Fibroblast of lung (primary cell): ENCODE data around the gene EEIG1. TPM values are rescaled to one million over a fixed set of nuclear protein-coding genes. Genes with fewer than 3 reads are reported as not detected.
A peak's percentile ranks its signal among the peaks of the same experiment; 100 is the strongest.

ENCODE experiments used
- DNase-seq, 2 donors: peaks; one replicate each; pipeline versions ENCODE4 v3.0.0 to v3.0.0-alpha.2; 2010; ENCODE audit warnings: low read depth in 2 of 2
- H2AFZ ChIP-seq: 2 replicates; pipeline ENCODE4 v1.5.1; 2012; ENCODE audit warnings: low read length, control low read depth, inconsistent platforms
- H3K27ac ChIP-seq: 2 replicates; pipeline ENCODE4 v1.5.1; 2011; ENCODE audit warnings: low read length, control low read depth; ENCODE audit not compliant: insufficient read depth
- H3K27me3 ChIP-seq: 2 replicates; pipeline ENCODE4 v1.5.1; 2011; ENCODE audit warnings: mild to moderate bottlenecking, low read length; ENCODE audit not compliant: control insufficient read depth, insufficient read depth
- H3K36me3 ChIP-seq: 2 replicates; pipeline ENCODE4 v1.5.1; 2011; ENCODE audit warnings: low read length; ENCODE audit not compliant: control insufficient read depth, insufficient read depth
- H3K4me1 ChIP-seq: 2 replicates; pipeline ENCODE4 v1.5.1; 2011; ENCODE audit warnings: low read length; ENCODE audit not compliant: control insufficient read depth, insufficient read depth; ENCODE audit errors: extremely low read depth
- H3K4me2 ChIP-seq: 2 replicates; pipeline ENCODE4 v1.5.1; 2011; ENCODE audit warnings: low read length, control low read depth; ENCODE audit not compliant: insufficient read depth; ENCODE audit errors: extremely low read depth
- H3K4me3 ChIP-seq, 4 experiments: fragments of 200-600 bp in 1 of 4; sonication (generic) in 1 of 4; replicated peaks in 1 of 4; 2 replicates each; pipeline ENCODE4 v1.5.1; 2011 to 2016; ENCODE audit warnings: low read length in 4 of 4, low read depth in 3 of 4, mild to moderate bottlenecking in 3 of 4, control low read depth in 2 of 4, inconsistent platforms in 1 of 4, mixed read lengths in 1 of 4; ENCODE audit not compliant: insufficient read depth in 1 of 4; ENCODE audit errors: control extremely low read depth in 1 of 4
- H3K79me2 ChIP-seq: 2 replicates; pipeline ENCODE4 v1.5.1; 2012; ENCODE audit warnings: mild to moderate bottlenecking, low read length, inconsistent platforms; ENCODE audit not compliant: control insufficient read depth, insufficient read depth
- H3K9ac ChIP-seq: 2 replicates; pipeline ENCODE4 v1.5.1; 2011; ENCODE audit warnings: mild to moderate bottlenecking, low read length, control low read depth; ENCODE audit not compliant: insufficient read depth
- H3K9me3 ChIP-seq: 2 replicates; pipeline ENCODE4 v1.5.1; 2012; ENCODE audit warnings: low read depth, low read length; ENCODE audit not compliant: control insufficient read depth, insufficient read depth
- H4K20me1 ChIP-seq: 2 replicates; pipeline ENCODE4 v1.5.1; 2011; ENCODE audit warnings: low read length; ENCODE audit not compliant: control insufficient read depth, insufficient read depth; ENCODE audit errors: extremely low read depth
- EZH2 ChIP-seq: IDR thresholded peaks from 2 replicates; pipeline ENCODE4 v1.5.1; 2012; ENCODE audit warnings: low read length, control low read depth, mild to moderate bottlenecking; ENCODE audit errors: missing control alignments
- polyA plus RNA-seq, 2 donors: library from polyadenylated mRNA; depleted of rRNA in 1 of 2; stranded (reverse) in 1 of 2; unstranded in 1 of 2; fragments of >200 nt; gene quantifications; 2 replicates each; pipeline ENCODE4 v1.2.1, GENCODE V29; 2011 to 2012; ENCODE audit warnings: missing spikeins in 1 of 2
- total RNA-seq: library from RNA; depleted of rRNA; stranded (reverse); fragments of >200 nt; gene quantifications from 2 replicates; pipeline ENCODE4 v1.2.1, GENCODE V29; 2014
- TF ChIP-seq, protein P1 (sequence below), 2 donors: IDR thresholded peaks in 1 of 2; conservative IDR thresholded peaks in 1 of 2; 1 replicate in 1 of 2; 2 replicates in 1 of 2; pipeline ENCODE4 v1.5.1; 2011 to 2012; ENCODE audit warnings: low read length in 2 of 2, control low read depth in 1 of 2, inconsistent platforms in 1 of 2, low read depth in 1 of 2, mild to moderate bottlenecking in 1 of 2

The EEIG1 gene
- total and polyA plus RNA-seq, 2 donors (not counting 1 experiment from before 2014, with no cell fraction given), result 12.8 to 13.2 TPM

- no peak overlapping the region for H3K9ac ChIP-seq
- TF ChIP-seq, protein P1, sequence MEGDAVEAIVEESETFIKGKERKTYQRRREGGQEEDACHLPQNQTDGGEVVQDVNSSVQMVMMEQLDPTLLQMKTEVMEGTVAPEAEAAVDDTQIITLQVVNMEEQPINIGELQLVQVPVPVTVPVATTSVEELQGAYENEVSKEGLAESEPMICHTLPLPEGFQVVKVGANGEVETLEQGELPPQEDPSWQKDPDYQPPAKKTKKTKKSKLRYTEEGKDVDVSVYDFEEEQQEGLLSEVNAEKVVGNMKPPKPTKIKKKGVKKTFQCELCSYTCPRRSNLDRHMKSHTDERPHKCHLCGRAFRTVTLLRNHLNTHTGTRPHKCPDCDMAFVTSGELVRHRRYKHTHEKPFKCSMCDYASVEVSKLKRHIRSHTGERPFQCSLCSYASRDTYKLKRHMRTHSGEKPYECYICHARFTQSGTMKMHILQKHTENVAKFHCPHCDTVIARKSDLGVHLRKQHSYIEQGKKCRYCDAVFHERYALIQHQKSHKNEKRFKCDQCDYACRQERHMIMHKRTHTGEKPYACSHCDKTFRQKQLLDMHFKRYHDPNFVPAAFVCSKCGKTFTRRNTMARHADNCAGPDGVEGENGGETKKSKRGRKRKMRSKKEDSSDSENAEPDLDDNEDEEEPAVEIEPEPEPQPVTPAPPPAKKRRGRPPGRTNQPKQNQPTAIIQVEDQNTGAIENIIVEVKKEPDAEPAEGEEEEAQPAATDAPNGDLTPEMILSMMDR (conservative IDR thresholded peaks at IDR 0.05 in 1 of 2, IDR thresholded peaks at IDR 0.05 in 1 of 2; ENCODE audit: low read depth in 1 of 2, low read length in 2 of 2), result no peak
- TF ChIP-seq EZH2, result no peak
- no peak overlapping the region for H2AFZ ChIP-seq
- peaks cover 48% of the 10 kb centered on the region for H3K4me1 ChIP-seq
- no peak for DNase-seq
- no peaks in the 10 kb centered on the region for H4K20me1 ChIP-seq
- H3K27ac ChIP-seq, result peak overlapping the region; percentile 84
- H3K79me2 ChIP-seq, result peaks cover 30% of the 10 kb centered on the region
- H3K4me2 ChIP-seq, result no peak overlapping the region
- H3K4me3 ChIP-seq, result no peak overlapping the region
- H3K36me3 ChIP-seq, result peaks cover 1% of the 10 kb centered on the region
- no peaks in the 10 kb centered on the region for H3K27me3 ChIP-seq
- no peaks in the 10 kb centered on the region for H3K9me3 ChIP-seq
Observed at GRCh38 chr9:127966416-127967150, 14.2 kb downstream of the EEIG1 start.

- no peaks in the 10 kb centered on the region for H3K9me3 ChIP-seq
- no peak overlapping the region for H2AFZ ChIP-seq
- H3K4me3 ChIP-seq, result no peak overlapping the region
- H3K27me3 ChIP-seq, result no peaks in the 10 kb centered on the region
- H3K4me1 ChIP-seq, result peaks cover 46% of the 10 kb centered on the region
- no peak for DNase-seq
- TF ChIP-seq, protein P1 (conservative IDR thresholded peaks at IDR 0.05 in 1 of 2, IDR thresholded peaks at IDR 0.05 in 1 of 2; ENCODE audit: low read depth in 1 of 2, low read length in 2 of 2), result no peak
- TF ChIP-seq EZH2, result no peak
- H3K79me2 ChIP-seq, result peaks cover 27% of the 10 kb centered on the region
- peak overlapping the region; percentile 16 for H3K9ac ChIP-seq
- peaks cover 1% of the 10 kb centered on the region for H3K36me3 ChIP-seq
- H3K4me2 ChIP-seq, result peak overlapping the region; percentile 34
- no peaks in the 10 kb centered on the region for H4K20me1 ChIP-seq
- peak overlapping the region; percentile 84 for H3K27ac ChIP-seq
Observed at GRCh38 chr9:127965953-127966352, 14.8 kb downstream of the EEIG1 start.

- no peaks in the 10 kb centered on the region for H3K27me3 ChIP-seq
- no peaks in the 10 kb centered on the region for H3K9me3 ChIP-seq
- no peak for DNase-seq
- peaks cover 1% of the 10 kb centered on the region for H3K36me3 ChIP-seq
- no peak overlapping the region for H3K9ac ChIP-seq
- no peak overlapping the region for H2AFZ ChIP-seq
- peaks cover 35% of the 10 kb centered on the region for H3K4me1 ChIP-seq
- no peak overlapping the region for H3K4me2 ChIP-seq
- H3K4me3 ChIP-seq, result no peak overlapping the region
- H3K79me2 ChIP-seq, result peaks cover 26% of the 10 kb centered on the region
- no peaks in the 10 kb centered on the region for H4K20me1 ChIP-seq
- TF ChIP-seq, protein P1 (conservative IDR thresholded peaks at IDR 0.05 in 1 of 2, IDR thresholded peaks at IDR 0.05 in 1 of 2; ENCODE audit: low read depth in 1 of 2, low read length in 2 of 2), result no peak
- no peak for TF ChIP-seq EZH2
- H3K27ac ChIP-seq, result no peak overlapping the region
Observed at GRCh38 chr9:127963359-127964064, 17.3 kb downstream of the EEIG1 start.
